Measurements from ENCODE around the gene SRRM3.
A peak's percentile ranks its signal among the peaks of the same experiment; 100 is the strongest.
"Not testable (repeated sequence)": the region's sequence is repeated elsewhere in the genome, so short reads cannot be mapped to it uniquely, and the experiment has no call there.

The SRRM3 gene

GRCh38 chr7:76225951-76226350, 24.3 kb downstream of the SRRM3 start:
- no peak for DNase-seq (ENCODE audit: extremely low read depth in 1 of 2, low read depth in 1 of 2)

- not testable (repeated sequence) for DNase-seq (ENCODE audit: extremely low read depth in 1 of 2, low read depth in 1 of 2)
Observed at GRCh38 chr7:76226878-76227423, 25.3 kb downstream of the SRRM3 start.

- no peak for DNase-seq (ENCODE audit: extremely low read depth in 1 of 2, low read depth in 1 of 2)
Observed at GRCh38 chr7:76230214-76230613, 28.5 kb downstream of the SRRM3 start.

GRCh38 chr7:76231071-76231470, 29.4 kb downstream of the SRRM3 start:
- DNase-seq (ENCODE audit: extremely low read depth in 1 of 2, low read depth in 1 of 2) = no peak

GRCh38 chr7:76231583-76231982, 29.9 kb downstream of the SRRM3 start:
- no peak for DNase-seq (ENCODE audit: extremely low read depth in 1 of 2, low read depth in 1 of 2)

- no peak for DNase-seq (ENCODE audit: extremely low read depth in 1 of 2, low read depth in 1 of 2)
Observed at GRCh38 chr7:76232698-76233097, 31.0 kb downstream of the SRRM3 start.

- no peak for DNase-seq (ENCODE audit: extremely low read depth in 1 of 2, low read depth in 1 of 2)
Observed at GRCh38 chr7:76233538-76234281, 32.0 kb downstream of the SRRM3 start.

- DNase-seq (ENCODE audit: extremely low read depth in 1 of 2, low read depth in 1 of 2) = no peak
Observed at GRCh38 chr7:76234282-76234584, 32.5 kb downstream of the SRRM3 start.

GRCh38 chr7:76234931-76235441, 33.3 kb downstream of the SRRM3 start:
- peak; percentile 20 to 48 for DNase-seq (ENCODE audit: extremely low read depth in 1 of 2, low read depth in 1 of 2)

- DNase-seq (ENCODE audit: extremely low read depth in 1 of 2, low read depth in 1 of 2) = no peak
Observed at GRCh38 chr7:76236224-76236623, 34.5 kb downstream of the SRRM3 start.

GRCh38 chr7:76238326-76238725, 36.6 kb downstream of the SRRM3 start:
- no peak for DNase-seq (ENCODE audit: extremely low read depth in 1 of 2, low read depth in 1 of 2)

- no peak for DNase-seq (ENCODE audit: extremely low read depth in 1 of 2, low read depth in 1 of 2)
Observed at GRCh38 chr7:76241141-76241540, 39.4 kb downstream of the SRRM3 start.

GRCh38 chr7:76242517-76243063, 40.9 kb downstream of the SRRM3 start:
- not testable (repeated sequence) for DNase-seq (ENCODE audit: extremely low read depth in 1 of 2, low read depth in 1 of 2)

- DNase-seq (ENCODE audit: extremely low read depth in 1 of 2, low read depth in 1 of 2) = no peak
Observed at GRCh38 chr7:76244781-76245391, 43.2 kb downstream of the SRRM3 start.

- no peak for DNase-seq (ENCODE audit: extremely low read depth in 1 of 2, low read depth in 1 of 2)
Observed at GRCh38 chr7:76246804-76247389, 45.2 kb downstream of the SRRM3 start.

GRCh38 chr7:76247938-76248337, 46.2 kb downstream of the SRRM3 start:
- no peak for DNase-seq (ENCODE audit: extremely low read depth in 1 of 2, low read depth in 1 of 2)

GRCh38 chr7:76252021-76252420, 50.3 kb downstream of the SRRM3 start:
- DNase-seq (ENCODE audit: extremely low read depth in 1 of 2, low read depth in 1 of 2) = no peak

GRCh38 chr7:76254781-76255180, 53.1 kb downstream of the SRRM3 start:
- no peak for DNase-seq (ENCODE audit: extremely low read depth in 1 of 2, low read depth in 1 of 2)

- no peak for DNase-seq (ENCODE audit: extremely low read depth in 1 of 2, low read depth in 1 of 2)
Observed at GRCh38 chr7:76257973-76258372, 56.3 kb downstream of the SRRM3 start.

GRCh38 chr7:76259124-76260093, 57.7 kb downstream of the SRRM3 start:
- DNase-seq (ENCODE audit: extremely low read depth in 1 of 2, low read depth in 1 of 2) = no peak

Data from activated CD8-positive, alpha-beta memory T cell treated with anti-CD3 and anti-CD28 coated beads for 1 hour (primary cell).